K562 (cell line): ENCODE data around the gene MINDY4.

Experiments
- CTCF ChIP-seq, 3 experiments: IDR thresholded peaks in 2 of 3; conservative IDR thresholded peaks in 1 of 3; 2 replicates each; pipeline ENCODE4 v1.5.1; 2011 to 2012; ENCODE audit warnings: low read length in 3 of 3, mild to moderate bottlenecking in 3 of 3, control low read depth in 2 of 3, improper control_type of control experiment in 1 of 3, inconsistent platforms in 1 of 3, low read depth in 1 of 3, mixed read lengths in 1 of 3, moderate library complexity in 1 of 3; ENCODE audit not compliant: insufficient read depth in 2 of 3
- HNRNPLL ChIP-seq: fragments of 200-400 bp; formaldehyde crosslinking; IDR thresholded peaks from 2 replicates; pipeline ENCODE4 v1.6.1; 2017; ENCODE audit warnings: low read length, low read depth, mild to moderate bottlenecking; ENCODE audit not compliant: poor library complexity, severe bottlenecking

GRCh38 chr7:30723776-30724175 is 47.4 kb upstream of the MINDY4 start:
- TF ChIP-seq CTCF (IDR thresholded peaks at IDR 0.05 in 2 of 3, conservative IDR thresholded peaks at IDR 0.05 in 1 of 3; ENCODE audit: insufficient read depth in 2 of 3, low read depth in 1 of 3, low read length in 3 of 3) = no peak
- TF ChIP-seq HNRNPLL = no peak
